ENCODE measurements around the gene GALNT9. TPM values are rescaled to one million over a fixed set of nuclear protein-coding genes. Genes with fewer than 3 reads are reported as not detected.

GALNT9 gene
- polyA plus RNA-seq, 1 of the 3 experiments (the other 2 are of a cell fraction): not detected

DNA sequence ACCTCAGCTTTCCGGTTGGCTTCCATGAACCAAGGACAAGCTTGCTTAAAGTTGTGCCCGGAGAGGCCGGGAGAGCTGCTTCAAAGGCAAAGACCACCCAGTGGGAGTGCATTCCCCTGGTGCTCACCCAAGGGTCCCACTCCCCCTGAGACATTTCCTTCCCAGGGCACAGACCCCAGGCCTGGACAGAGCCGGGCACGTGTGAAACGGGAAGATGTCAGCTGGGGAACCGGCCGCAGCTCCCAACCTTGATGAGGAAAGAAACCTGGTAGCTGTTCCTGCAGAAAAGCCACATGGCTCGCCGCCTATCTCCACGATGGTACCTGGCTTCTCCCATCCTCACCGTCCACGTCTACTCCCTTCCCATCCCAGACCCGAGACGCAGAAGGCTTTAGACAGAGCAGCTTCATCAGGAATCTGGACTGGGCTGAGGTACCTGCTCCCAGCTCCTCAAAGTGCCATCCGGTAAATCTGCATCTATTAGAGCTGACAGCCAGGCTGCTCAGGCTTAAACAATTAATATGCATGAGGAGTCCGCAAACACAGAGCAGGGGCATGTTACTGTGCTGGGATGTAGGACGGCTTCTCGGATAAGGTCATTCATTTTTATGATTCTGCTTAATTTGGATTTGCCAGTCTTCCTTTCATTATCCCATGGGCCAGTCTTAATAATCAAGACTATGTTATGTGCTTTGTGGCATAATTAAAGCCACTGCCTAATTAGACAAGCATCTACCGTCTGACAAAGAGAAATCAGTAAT is 53.1 kb downstream of the GALNT9 start:
- Histone ChIP-seq H2AFZ (ENCODE audit: low read depth) (no peak overlapping the region), H3K4me3 (ENCODE audit: low read depth in 2 of 2, low read length in 1 of 2) (no peak overlapping the region), H3K9ac (no peak overlapping the region), H3K27ac (ENCODE audit: low read depth in 2 of 2, low read length in 1 of 2) (no peak overlapping the region), H3K9me2 (no peaks in the 10 kb centered on the region), H3K4me2 (no peak overlapping the region), H3K27me3 (ENCODE audit: insufficient read depth) (peaks cover 97% of the 10 kb centered on the region), H3K79me2 (ENCODE audit: insufficient read depth) (no peaks in the 10 kb centered on the region), H3F3A (replicated peaks; ENCODE audit: insufficient read depth) (no peaks in the 10 kb centered on the region), H4K20me1 (ENCODE audit: insufficient read depth) (no peaks in the 10 kb centered on the region), H3K36me3 (replicated peaks in 1 of 2; ENCODE audit: control insufficient read depth in 1 of 2, insufficient read depth in 2 of 2, low read length in 1 of 2) (no peaks in the 10 kb centered on the region), H3K9me3 (no peaks in the 10 kb centered on the region), H3K4me1 (ENCODE audit: control insufficient read depth in 1 of 2, insufficient read depth in 2 of 2, low read depth in 1 of 2, low read length in 1 of 2) (no peaks in the 10 kb centered on the region; a peak in 1 of 4 replicates)
- no peak for DNase-seq
- CTCF ChIA-PET: interaction anchor here (1.2 to 1.8 kb wide), 5 partner anchors 8 to 139 kb away, joined by 3 to 5 read pairs (median 3); no protein-coding TSS in a partner anchor
- WGBS (ENCODE audit: low lambda C conversion rate): 16% methylated on average over 18 of the region's 20 CpGs
- TF ChIP-seq, protein P1, sequence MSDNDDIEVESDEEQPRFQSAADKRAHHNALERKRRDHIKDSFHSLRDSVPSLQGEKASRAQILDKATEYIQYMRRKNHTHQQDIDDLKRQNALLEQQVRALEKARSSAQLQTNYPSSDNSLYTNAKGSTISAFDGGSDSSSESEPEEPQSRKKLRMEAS (IDR thresholded peaks at IDR 0.05; ENCODE audit: low read depth): no peak
- no peak for TF ChIP-seq ELF1 (IDR thresholded peaks at IDR 0.05)
- no peak for TF ChIP-seq EZH2phosphoT487 (IDR thresholded peaks at IDR 0.05; ENCODE audit: borderline replicate concordance, low read depth)
- TF ChIP-seq, protein P2, sequence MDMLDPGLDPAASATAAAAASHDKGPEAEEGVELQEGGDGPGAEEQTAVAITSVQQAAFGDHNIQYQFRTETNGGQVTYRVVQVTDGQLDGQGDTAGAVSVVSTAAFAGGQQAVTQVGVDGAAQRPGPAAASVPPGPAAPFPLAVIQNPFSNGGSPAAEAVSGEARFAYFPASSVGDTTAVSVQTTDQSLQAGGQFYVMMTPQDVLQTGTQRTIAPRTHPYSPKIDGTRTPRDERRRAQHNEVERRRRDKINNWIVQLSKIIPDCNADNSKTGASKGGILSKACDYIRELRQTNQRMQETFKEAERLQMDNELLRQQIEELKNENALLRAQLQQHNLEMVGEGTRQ (IDR thresholded peaks at IDR 0.05; ENCODE audit: borderline replicate concordance, low read depth, low read length): no peak
- no peak for TF ChIP-seq TEAD4 (IDR thresholded peaks at IDR 0.05; ENCODE audit: borderline replicate concordance, insufficient read depth)
- TF ChIP-seq, protein P3, sequence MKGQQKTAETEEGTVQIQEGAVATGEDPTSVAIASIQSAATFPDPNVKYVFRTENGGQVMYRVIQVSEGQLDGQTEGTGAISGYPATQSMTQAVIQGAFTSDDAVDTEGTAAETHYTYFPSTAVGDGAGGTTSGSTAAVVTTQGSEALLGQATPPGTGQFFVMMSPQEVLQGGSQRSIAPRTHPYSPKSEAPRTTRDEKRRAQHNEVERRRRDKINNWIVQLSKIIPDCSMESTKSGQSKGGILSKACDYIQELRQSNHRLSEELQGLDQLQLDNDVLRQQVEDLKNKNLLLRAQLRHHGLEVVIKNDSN (IDR thresholded peaks at IDR 0.05; ENCODE audit: borderline replicate concordance, low read depth): no peak
- no peak for TF ChIP-seq MXI1 (IDR thresholded peaks at IDR 0.05; ENCODE audit: low read depth, low read length)
- TF ChIP-seq, protein P4, sequence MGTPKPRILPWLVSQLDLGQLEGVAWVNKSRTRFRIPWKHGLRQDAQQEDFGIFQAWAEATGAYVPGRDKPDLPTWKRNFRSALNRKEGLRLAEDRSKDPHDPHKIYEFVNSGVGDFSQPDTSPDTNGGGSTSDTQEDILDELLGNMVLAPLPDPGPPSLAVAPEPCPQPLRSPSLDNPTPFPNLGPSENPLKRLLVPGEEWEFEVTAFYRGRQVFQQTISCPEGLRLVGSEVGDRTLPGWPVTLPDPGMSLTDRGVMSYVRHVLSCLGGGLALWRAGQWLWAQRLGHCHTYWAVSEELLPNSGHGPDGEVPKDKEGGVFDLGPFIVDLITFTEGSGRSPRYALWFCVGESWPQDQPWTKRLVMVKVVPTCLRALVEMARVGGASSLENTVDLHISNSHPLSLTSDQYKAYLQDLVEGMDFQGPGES (IDR thresholded peaks at IDR 0.05; ENCODE audit: low read depth, low read length): no peak
- no peak for TF ChIP-seq YY1 (IDR thresholded peaks at IDR 0.05; ENCODE audit: low read depth)
- TF ChIP-seq SMC3 (IDR thresholded peaks at IDR 0.05; ENCODE audit: low read depth, low read length): no peak
- no peak for TF ChIP-seq RFX5 (IDR thresholded peaks at IDR 0.05; ENCODE audit: low read length)
- TF ChIP-seq POLR2AphosphoS5 (IDR thresholded peaks at IDR 0.05; ENCODE audit: low read depth, low read length): no peak
- TF ChIP-seq NFIC (IDR thresholded peaks at IDR 0.05; ENCODE audit: borderline replicate concordance): no peak
- POLR2A ChIA-PET: no interaction called here

DNA sequence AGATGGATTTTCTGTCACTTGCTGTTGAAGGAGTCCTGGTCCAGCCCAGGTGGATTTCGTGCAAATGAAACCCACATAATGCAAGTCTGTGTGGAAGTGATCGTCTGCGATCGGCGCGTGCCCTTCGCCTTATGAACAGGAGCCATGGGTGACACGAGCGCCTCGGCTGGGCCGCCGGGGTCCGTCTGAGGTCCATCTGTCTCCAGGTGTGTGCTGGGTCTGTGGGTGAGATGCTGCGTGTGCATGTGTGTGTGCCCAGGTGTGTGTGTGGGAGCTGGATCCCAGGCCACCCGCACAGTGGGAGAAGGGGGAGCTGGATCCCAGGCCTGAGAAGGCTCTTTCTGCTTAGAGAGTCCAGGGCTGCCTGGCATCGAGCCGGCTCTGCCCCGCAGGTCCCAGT is 53.8 kb downstream of the GALNT9 start:
- Histone ChIP-seq H3K4me3 (ENCODE audit: low read depth in 2 of 2, low read length in 1 of 2) (no peak overlapping the region), H3K4me1 (ENCODE audit: control insufficient read depth in 1 of 2, insufficient read depth in 2 of 2, low read depth in 1 of 2, low read length in 1 of 2) (no peaks in the 10 kb centered on the region; a peak in 1 of 4 replicates), H3K4me2 (no peak overlapping the region), H3K9me2 (no peaks in the 10 kb centered on the region), H3K9ac (no peak overlapping the region), H3F3A (replicated peaks; ENCODE audit: insufficient read depth) (no peaks in the 10 kb centered on the region), H3K9me3 (no peaks in the 10 kb centered on the region), H3K36me3 (replicated peaks in 1 of 2; ENCODE audit: control insufficient read depth in 1 of 2, insufficient read depth in 2 of 2, low read length in 1 of 2) (no peaks in the 10 kb centered on the region), H2AFZ (ENCODE audit: low read depth) (no peak overlapping the region), H3K27ac (ENCODE audit: low read depth in 2 of 2, low read length in 1 of 2) (no peak overlapping the region), H3K79me2 (ENCODE audit: insufficient read depth) (no peaks in the 10 kb centered on the region), H4K20me1 (ENCODE audit: insufficient read depth) (no peaks in the 10 kb centered on the region), H3K27me3 (ENCODE audit: insufficient read depth) (peaks cover 97% of the 10 kb centered on the region)
- 60% methylated on average over 13 of the region's 18 CpGs for WGBS (ENCODE audit: low lambda C conversion rate)
- POLR2A ChIA-PET: no interaction called here
- TF ChIP-seq POLR2AphosphoS5 (IDR thresholded peaks at IDR 0.05; ENCODE audit: low read depth, low read length) (no peak), SIN3A (IDR thresholded peaks at IDR 0.05; ENCODE audit: borderline replicate concordance, low read depth, low read length) (no peak), CHD2 (IDR thresholded peaks at IDR 0.05; ENCODE audit: low read length, partially characterized antibody) (no peak), SMC3 (IDR thresholded peaks at IDR 0.05; ENCODE audit: low read depth, low read length) (no peak), FOXJ3 (CRISPR knock-in tag; IDR thresholded peaks at IDR 0.05) (no peak), ELF1 (IDR thresholded peaks at IDR 0.05) (no peak)
- TF ChIP-seq, protein P3 (IDR thresholded peaks at IDR 0.05; ENCODE audit: borderline replicate concordance, low read depth): no peak
- TF ChIP-seq, protein P5, sequence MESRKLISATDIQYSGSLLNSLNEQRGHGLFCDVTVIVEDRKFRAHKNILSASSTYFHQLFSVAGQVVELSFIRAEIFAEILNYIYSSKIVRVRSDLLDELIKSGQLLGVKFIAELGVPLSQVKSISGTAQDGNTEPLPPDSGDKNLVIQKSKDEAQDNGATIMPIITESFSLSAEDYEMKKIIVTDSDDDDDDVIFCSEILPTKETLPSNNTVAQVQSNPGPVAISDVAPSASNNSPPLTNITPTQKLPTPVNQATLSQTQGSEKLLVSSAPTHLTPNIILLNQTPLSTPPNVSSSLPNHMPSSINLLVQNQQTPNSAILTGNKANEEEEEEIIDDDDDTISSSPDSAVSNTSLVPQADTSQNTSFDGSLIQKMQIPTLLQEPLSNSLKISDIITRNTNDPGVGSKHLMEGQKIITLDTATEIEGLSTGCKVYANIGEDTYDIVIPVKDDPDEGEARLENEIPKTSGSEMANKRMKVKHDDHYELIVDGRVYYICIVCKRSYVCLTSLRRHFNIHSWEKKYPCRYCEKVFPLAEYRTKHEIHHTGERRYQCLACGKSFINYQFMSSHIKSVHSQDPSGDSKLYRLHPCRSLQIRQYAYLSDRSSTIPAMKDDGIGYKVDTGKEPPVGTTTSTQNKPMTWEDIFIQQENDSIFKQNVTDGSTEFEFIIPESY (IDR thresholded peaks at IDR 0.05; ENCODE audit: borderline replicate concordance, low read depth): no peak
- CTCF ChIA-PET: interaction anchor here (0.6 to 1.8 kb wide), 6 partner anchors 8 to 294 kb away, joined by 3 to 5 read pairs (median 3); no protein-coding TSS in a partner anchor
- DNase-seq: no peak

Data from SK-N-SH (cell line).